KMS-11 (cell line): ENCODE measurements around the gene ADGRV1.

Experiments
- H2AFZ ChIP-seq: fragments of 200-600 bp; sonication (generic); 2 replicates; pipeline ENCODE4 v1.6.1; 2016; ENCODE audit warnings: antibody characterized with exemption, mixed run types, low read depth
- H3K27ac ChIP-seq: fragments of 200-600 bp; sonication (generic); 2 replicates; pipeline ENCODE4 v1.6.1; 2016; ENCODE audit warnings: mild to moderate bottlenecking, mixed run types
- H3K27me3 ChIP-seq: fragments of 200-600 bp; sonication (generic); 2 replicates; pipeline ENCODE4 v1.6.1; 2017; ENCODE audit warnings: mild to moderate bottlenecking, low read depth, mixed run types, moderate library complexity; ENCODE audit not compliant: insufficient read depth
- H3K36me3 ChIP-seq: fragments of 200-600 bp; sonication (generic); 2 replicates; pipeline ENCODE4 v1.6.1; 2017; ENCODE audit warnings: mild to moderate bottlenecking, mixed run types; ENCODE audit not compliant: insufficient read depth
- H3K4me1 ChIP-seq: fragments of 200-600 bp; sonication (generic); 2 replicates; pipeline ENCODE4 v1.6.1; 2016; ENCODE audit warnings: mild to moderate bottlenecking, low read depth, mixed run types; ENCODE audit not compliant: poor library complexity, severe bottlenecking
- H3K4me2 ChIP-seq: fragments of 200-600 bp; sonication (generic); 2 replicates; pipeline ENCODE4 v1.7.0; 2016; ENCODE audit warnings: mild to moderate bottlenecking, mixed run types
- H3K4me3 ChIP-seq: fragments of 200-600 bp; sonication (generic); IDR thresholded peaks from 2 replicates; pipeline ENCODE4 v1.6.1; 2017; ENCODE audit warnings: low read depth, low read length, mixed read lengths; ENCODE audit not compliant: insufficient read depth
- H3K79me2 ChIP-seq: fragments of 200-600 bp; sonication (generic); 2 replicates; pipeline ENCODE4 v1.6.1; 2016; ENCODE audit warnings: low read depth, mixed run types; ENCODE audit not compliant: insufficient read depth
- H3K9ac ChIP-seq: fragments of 200-600 bp; sonication (generic); 2 replicates; pipeline ENCODE4 v1.6.1; 2016; ENCODE audit warnings: mild to moderate bottlenecking, mixed run types
- H4K20me1 ChIP-seq: fragments of 200-600 bp; sonication (generic); 2 replicates; pipeline ENCODE4 v1.6.1; 2016; ENCODE audit warnings: mild to moderate bottlenecking, mixed run types; ENCODE audit not compliant: insufficient read depth
- TF ChIP-seq, protein P1 (sequence below): fragments of 200-600 bp; sonication (generic); conservative IDR thresholded peaks from 2 replicates; pipeline ENCODE4 v1.6.1; 2017; ENCODE audit warnings: low read depth, mild to moderate bottlenecking, antibody characterized with exemption, low read length, moderate library complexity, mixed read lengths

Gene ADGRV1

DNA sequence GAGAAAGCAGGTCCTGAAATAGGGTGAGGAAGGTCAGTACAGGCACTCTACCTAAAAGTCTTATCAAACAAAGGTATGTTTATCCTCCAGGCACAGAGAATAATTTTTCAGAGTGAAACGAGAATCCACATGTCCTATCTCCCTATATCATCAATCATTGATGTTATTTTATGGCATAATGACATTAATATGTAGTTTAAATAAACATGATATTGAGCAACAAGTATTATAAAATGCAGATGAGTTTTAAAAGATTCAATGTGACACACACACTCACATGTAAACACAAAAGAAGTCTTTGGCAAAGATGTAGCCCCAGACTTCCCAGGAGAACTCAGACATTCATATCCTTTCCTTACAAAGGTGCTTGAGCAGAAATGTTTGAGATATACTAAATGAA lies 389.1 kb downstream of the ADGRV1 start:
- TF ChIP-seq, protein P1, sequence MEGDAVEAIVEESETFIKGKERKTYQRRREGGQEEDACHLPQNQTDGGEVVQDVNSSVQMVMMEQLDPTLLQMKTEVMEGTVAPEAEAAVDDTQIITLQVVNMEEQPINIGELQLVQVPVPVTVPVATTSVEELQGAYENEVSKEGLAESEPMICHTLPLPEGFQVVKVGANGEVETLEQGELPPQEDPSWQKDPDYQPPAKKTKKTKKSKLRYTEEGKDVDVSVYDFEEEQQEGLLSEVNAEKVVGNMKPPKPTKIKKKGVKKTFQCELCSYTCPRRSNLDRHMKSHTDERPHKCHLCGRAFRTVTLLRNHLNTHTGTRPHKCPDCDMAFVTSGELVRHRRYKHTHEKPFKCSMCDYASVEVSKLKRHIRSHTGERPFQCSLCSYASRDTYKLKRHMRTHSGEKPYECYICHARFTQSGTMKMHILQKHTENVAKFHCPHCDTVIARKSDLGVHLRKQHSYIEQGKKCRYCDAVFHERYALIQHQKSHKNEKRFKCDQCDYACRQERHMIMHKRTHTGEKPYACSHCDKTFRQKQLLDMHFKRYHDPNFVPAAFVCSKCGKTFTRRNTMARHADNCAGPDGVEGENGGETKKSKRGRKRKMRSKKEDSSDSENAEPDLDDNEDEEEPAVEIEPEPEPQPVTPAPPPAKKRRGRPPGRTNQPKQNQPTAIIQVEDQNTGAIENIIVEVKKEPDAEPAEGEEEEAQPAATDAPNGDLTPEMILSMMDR: no peak
- no peaks in the 10 kb centered on the region for H3K4me1 ChIP-seq

DNA sequence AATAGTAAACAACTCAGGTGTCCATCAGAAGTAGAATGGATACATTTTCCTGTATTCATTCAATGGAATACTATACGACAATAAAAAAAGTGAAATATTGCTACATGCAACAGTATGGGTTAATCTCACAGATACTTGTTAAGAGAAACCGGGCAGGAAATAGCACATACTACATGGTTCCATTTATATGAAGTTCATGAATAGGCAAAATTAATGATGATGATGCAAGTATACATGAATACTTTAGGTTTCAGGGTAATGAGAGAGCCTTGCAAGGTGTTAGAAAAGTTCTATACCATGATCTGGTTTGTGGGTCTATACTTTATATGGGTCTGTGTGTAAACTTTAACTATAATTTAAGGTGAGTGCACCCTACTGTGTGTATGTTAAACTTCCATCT lies 390.4 kb downstream of the ADGRV1 start:
- Histone ChIP-seq H3K4me1 (no peaks in the 10 kb centered on the region), H3K79me2 (no peaks in the 10 kb centered on the region), H3K36me3 (no peaks in the 10 kb centered on the region), H2AFZ (no peak overlapping the region), H3K4me2 (no peak overlapping the region), H4K20me1 (no peaks in the 10 kb centered on the region), H3K4me3 (no peak overlapping the region), H3K27ac (no peak overlapping the region), H3K9ac (no peak overlapping the region), H3K27me3 (no peaks in the 10 kb centered on the region)
- TF ChIP-seq, protein P1: no peak

More for the DNA sequence above, 389.1 kb downstream of the ADGRV1 start:
- no peak overlapping the region for H3K9ac ChIP-seq
- H3K27ac ChIP-seq: no peak overlapping the region
- H3K4me2 ChIP-seq: no peak overlapping the region
- no peaks in the 10 kb centered on the region for H4K20me1 ChIP-seq
- H3K36me3 ChIP-seq: no peaks in the 10 kb centered on the region
- H2AFZ ChIP-seq: no peak overlapping the region
- H3K27me3 ChIP-seq: no peaks in the 10 kb centered on the region
- no peaks in the 10 kb centered on the region for H3K79me2 ChIP-seq
- H3K4me3 ChIP-seq: no peak overlapping the region

DNA sequence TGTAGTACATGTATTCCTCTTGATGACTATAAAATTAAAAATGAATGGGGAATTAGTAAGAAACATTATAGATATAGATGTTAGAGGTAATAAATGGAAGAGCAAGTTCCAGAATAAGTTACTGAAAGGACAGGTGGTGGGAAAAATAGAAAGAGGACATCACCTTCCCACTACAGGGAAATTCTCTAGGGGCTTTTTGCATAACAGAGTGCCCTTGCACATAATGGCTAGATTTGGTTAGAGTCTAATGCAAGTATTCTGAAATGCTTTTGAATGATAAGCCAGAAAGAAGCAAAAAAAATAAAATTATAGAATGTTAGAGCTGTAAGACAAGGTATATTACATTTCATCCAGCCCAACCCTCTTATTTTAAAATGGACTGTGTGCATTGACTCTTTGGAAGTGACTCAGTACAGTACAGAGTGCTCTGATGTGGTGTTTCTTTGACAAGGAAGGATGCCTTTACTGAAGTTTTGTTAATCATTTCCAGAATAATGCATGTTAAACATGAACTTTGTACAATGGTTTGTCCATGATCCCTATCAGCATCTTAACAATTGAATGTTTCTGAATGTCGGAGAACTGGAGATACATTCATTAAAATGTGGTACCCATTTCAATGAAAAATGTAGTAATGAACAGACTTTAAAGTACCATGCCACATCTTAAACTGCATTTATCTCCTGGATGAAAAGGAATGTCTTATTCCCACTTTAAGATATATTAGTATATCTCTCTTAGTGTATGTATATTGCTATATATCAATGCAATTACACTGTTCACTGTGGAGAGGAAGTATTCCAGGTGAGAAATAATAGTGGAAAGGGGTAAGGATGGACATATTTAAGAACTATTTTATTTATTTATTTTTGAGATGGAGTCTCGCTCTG lies 391.1 kb downstream of the ADGRV1 start:
- Histone ChIP-seq H3K79me2 (no peaks in the 10 kb centered on the region), H3K27ac (no peak overlapping the region), H3K4me3 (no peak overlapping the region), H3K36me3 (no peaks in the 10 kb centered on the region), H3K27me3 (no peaks in the 10 kb centered on the region), H3K4me1 (no peaks in the 10 kb centered on the region), H4K20me1 (no peaks in the 10 kb centered on the region), H3K9ac (no peak overlapping the region), H3K4me2 (no peak overlapping the region), H2AFZ (no peak overlapping the region)
- TF ChIP-seq, protein P1: no peak

DNA sequence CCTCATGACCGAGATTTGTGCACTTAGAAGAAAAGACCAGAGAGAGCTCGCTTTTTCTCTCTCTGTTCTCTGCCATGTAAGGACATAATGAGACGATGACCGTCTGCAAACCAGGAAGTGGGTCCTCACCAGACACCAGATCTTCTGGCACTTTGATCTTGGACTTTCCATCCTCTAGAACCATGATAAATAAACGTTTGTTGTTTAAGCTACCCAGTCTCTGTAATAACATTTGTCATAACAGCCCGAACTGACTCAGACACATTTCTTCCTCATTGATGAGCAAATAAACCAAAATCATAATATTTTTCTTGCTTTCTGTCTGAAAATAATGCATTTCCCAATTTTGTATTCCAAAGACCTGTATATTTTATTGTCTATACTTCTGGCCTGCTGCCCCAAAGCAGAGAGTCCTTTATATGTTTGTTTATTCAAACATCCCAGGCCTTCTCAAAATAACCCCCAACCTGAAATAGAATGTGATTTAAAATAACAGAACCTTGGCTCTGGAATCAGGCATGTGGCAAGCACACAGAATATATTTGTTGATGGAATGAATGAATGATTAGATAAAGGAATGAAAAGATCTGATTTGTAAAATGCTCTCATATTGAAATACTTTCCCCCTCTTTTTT lies 396.5 kb downstream of the ADGRV1 start:
- H3K27ac ChIP-seq: no peak overlapping the region
- H3K4me2 ChIP-seq: no peak overlapping the region
- TF ChIP-seq, protein P1: no peak
- no peaks in the 10 kb centered on the region for H3K79me2 ChIP-seq
- no peaks in the 10 kb centered on the region for H4K20me1 ChIP-seq
- H3K27me3 ChIP-seq: no peaks in the 10 kb centered on the region
- H3K4me3 ChIP-seq: no peak overlapping the region
- H3K4me1 ChIP-seq: no peaks in the 10 kb centered on the region
- no peaks in the 10 kb centered on the region; the same call in 1 of the 2 replicates for H3K36me3 ChIP-seq
- no peak overlapping the region for H2AFZ ChIP-seq
- no peak overlapping the region for H3K9ac ChIP-seq
